Natural killer cell treated with Interleukin-12 subunit alpha and Interleukin-12 subunit beta and Interleukin-15 and Interleukin-18, amount 100 ng/mL, for 72 hours (primary cell): Measurements from ENCODE around the gene ANO10. TPM values are rescaled to one million over a fixed set of nuclear protein-coding genes. Genes with fewer than 3 reads are reported as not detected.
A peak's percentile ranks its signal among the peaks of the same experiment; 100 is the strongest.
"Not testable (repeated sequence)": the region's sequence is repeated elsewhere in the genome, so short reads cannot be mapped to it uniquely, and the experiment has no call there.

ENCODE experiments used
- ATAC-seq, 2 donors: fragments of 150-1000 bp; cut with Tn5 transposase in 1 of 2; sonication (Bioruptor Pico), chemical (Tn5 transposase) in 1 of 2; 2 replicates each; pipeline ENCODE4 v1.10.0; 2021
- DNase-seq: peaks from one replicate; pipeline ENCODE4 v3.0.0; 2022; ENCODE audit warnings: low spot score
- H3K27ac Mint-ChIP-seq, 2 donors: 1 replicate in 1 of 2; 2 replicates in 1 of 2; pipeline ENCODE4 v1.8.0; 2022; ENCODE audit warnings: mixed read lengths in 2 of 2, mild to moderate bottlenecking in 1 of 2, moderate library complexity in 1 of 2
- H3K27me3 Mint-ChIP-seq, 2 donors: 1 replicate in 1 of 2; 2 replicates in 1 of 2; pipeline ENCODE4 v1.8.0; 2022; ENCODE audit warnings: mixed read lengths in 2 of 2
- H3K36me3 Mint-ChIP-seq: one replicate; pipeline ENCODE4 v1.8.0; 2022; ENCODE audit warnings: mixed read lengths
- H3K4me1 Mint-ChIP-seq, 2 donors: 1 replicate in 1 of 2; 2 replicates in 1 of 2; pipeline ENCODE4 v1.8.0; 2022; ENCODE audit warnings: low read depth in 2 of 2, mixed read lengths in 2 of 2, mild to moderate bottlenecking in 1 of 2
- H3K4me3 Mint-ChIP-seq: one replicate; pipeline ENCODE4 v1.8.0; 2022; ENCODE audit warnings: mixed read lengths
- H3K9me3 Mint-ChIP-seq: 2 replicates; pipeline ENCODE4 v1.8.0; 2022; ENCODE audit warnings: mixed read lengths
- total RNA-seq, 2 donors: library from RNA; stranded (reverse); gene quantifications; one replicate each; pipeline ENCODE4 v1.2.3, GENCODE V29; 2022

The ANO10 gene
- total RNA-seq, 2 donors from 2014 or later: 11.8 to 15.4 TPM

DNA sequence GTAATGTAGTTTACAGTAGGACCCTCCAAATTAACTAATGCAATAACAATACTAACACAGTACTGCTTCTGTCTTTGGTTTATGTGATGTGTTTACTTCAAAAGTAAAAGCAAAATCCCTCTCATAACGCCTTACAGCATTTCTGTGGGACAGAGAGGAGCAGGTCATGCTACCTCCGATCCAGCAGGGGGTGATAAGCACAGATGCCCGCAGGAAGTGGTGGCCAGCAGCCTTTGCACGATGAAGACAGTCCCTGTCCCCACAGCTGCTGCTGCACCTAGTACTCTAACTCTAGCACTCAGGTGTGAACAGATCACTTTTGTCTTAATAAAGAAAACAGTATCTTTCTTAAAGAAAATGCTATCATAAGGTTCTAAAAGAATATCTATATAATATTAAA is 38.3 kb downstream of the ANO10 start:
- Mint-ChIP-seq H3K27ac (no peak overlapping the region), H3K9me3 (no peaks in the 10 kb centered on the region), H3K36me3 (no peaks in the 10 kb centered on the region), H3K27me3 (no peaks in the 10 kb centered on the region), H3K4me1 (peaks cover 0 to 6% of the 10 kb centered on the region in 2 donors), H3K4me3 (no peak overlapping the region)
- ATAC-seq (peak in 1 of 2 donors; percentile 41), DNase-seq (no peak)

DNA sequence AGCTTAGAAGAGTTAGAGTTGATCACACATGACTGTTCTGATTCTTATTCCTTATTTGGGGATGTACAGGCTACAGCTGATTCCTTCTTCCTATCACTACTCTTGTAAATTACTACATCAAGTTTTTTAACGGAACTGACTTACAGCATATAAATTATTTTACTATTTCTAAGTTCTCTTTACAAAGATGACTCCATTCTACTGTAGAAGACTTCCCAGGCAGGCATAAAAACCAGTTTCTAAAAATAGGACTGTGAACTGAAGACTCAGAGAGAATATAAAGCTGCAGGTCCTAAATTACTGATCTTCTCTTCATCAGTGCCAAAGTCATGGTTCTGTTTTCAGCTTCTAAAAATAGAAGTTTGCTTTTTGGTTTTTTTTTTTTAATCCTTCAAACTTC is 38.9 kb downstream of the ANO10 start:
- Mint-ChIP-seq H3K4me1 (peaks cover 0 to 6% of the 10 kb centered on the region in 2 donors), H3K27me3 (no peaks in the 10 kb centered on the region), H3K9me3 (no peaks in the 10 kb centered on the region), H3K36me3 (no peaks in the 10 kb centered on the region), H3K27ac (no peak overlapping the region), H3K4me3 (no peak overlapping the region)
- ATAC-seq: no peak
- DNase-seq: no peak

DNA sequence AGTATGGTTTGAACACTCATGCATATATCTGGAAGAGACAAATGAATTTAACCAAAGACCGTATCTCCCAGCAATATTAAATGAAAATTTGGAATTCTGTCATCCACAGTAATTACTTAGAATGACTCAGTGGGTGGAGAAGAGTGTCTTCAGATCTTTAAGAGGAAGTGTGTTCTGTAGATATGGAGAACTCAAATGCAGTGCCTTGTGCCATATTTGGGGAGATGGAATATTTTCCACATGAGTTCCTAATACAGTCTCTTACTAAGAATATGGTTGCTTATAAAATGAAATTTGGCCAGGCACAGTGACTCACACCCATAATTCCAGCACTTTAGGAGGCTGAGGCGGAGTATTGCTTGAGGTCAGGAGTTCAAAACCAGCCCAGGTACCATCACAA is 40.5 kb downstream of the ANO10 start:
- Mint-ChIP-seq H3K4me3 (no peak overlapping the region), H3K27ac (no peak overlapping the region), H3K36me3 (no peaks in the 10 kb centered on the region), H3K27me3 (no peaks in the 10 kb centered on the region), H3K4me1 (peaks cover 0 to 6% of the 10 kb centered on the region in 2 donors), H3K9me3 (no peaks in the 10 kb centered on the region)
- ATAC-seq (no peak), DNase-seq (no peak)

DNA sequence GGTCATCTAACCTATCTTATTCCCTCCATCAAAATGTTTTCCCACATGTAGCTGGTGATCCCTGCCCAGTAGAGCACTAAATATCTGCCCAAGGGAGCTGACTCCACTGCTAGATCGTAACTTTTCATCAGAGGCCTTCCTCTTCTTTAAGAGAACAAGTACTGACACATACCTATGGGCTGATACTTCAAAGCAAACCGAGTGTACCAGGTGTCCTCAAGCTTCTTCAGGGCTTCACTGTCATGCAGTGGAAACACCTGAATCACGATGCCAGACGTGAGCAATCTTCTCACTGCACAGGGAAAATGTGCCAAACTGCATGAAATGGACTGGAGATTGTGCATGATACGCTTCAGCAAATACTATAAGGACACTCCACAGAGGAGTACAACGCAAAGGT is 41.6 kb downstream of the ANO10 start:
- Mint-ChIP-seq H3K9me3 (no peaks in the 10 kb centered on the region), H3K4me1 (peaks cover 0 to 6% of the 10 kb centered on the region in 2 donors), H3K27me3 (no peaks in the 10 kb centered on the region), H3K27ac (no peak overlapping the region), H3K36me3 (no peaks in the 10 kb centered on the region), H3K4me3 (no peak overlapping the region)
- ATAC-seq (no peak), DNase-seq (no peak)

DNA sequence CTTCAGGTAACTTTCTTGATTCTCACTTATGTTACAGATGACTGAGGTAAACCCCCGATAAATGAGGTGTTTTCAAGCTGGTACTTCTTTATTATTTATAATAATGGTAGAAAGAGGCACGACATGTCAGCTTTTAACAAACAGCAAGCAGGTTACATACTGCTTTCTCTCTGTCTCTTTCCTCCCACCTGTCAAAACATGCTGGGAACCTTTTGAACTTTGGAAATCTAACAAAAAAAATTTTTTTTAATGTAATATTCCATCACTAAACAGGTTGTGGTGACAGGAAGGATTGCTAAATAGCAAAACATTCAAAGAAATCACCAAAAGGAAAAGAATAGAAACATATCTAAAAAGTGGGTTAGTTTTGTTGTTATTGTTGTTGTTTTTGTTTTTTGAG is 48.2 kb downstream of the ANO10 start:
- Mint-ChIP-seq H3K36me3 (no peaks in the 10 kb centered on the region), H3K27ac (no peak overlapping the region), H3K4me3 (no peak overlapping the region), H3K4me1 (no peaks in the 10 kb centered on the region), H3K27me3 (no peaks in the 10 kb centered on the region), H3K9me3 (no peaks in the 10 kb centered on the region)
- no peak for DNase-seq
- no peak for ATAC-seq

DNA sequence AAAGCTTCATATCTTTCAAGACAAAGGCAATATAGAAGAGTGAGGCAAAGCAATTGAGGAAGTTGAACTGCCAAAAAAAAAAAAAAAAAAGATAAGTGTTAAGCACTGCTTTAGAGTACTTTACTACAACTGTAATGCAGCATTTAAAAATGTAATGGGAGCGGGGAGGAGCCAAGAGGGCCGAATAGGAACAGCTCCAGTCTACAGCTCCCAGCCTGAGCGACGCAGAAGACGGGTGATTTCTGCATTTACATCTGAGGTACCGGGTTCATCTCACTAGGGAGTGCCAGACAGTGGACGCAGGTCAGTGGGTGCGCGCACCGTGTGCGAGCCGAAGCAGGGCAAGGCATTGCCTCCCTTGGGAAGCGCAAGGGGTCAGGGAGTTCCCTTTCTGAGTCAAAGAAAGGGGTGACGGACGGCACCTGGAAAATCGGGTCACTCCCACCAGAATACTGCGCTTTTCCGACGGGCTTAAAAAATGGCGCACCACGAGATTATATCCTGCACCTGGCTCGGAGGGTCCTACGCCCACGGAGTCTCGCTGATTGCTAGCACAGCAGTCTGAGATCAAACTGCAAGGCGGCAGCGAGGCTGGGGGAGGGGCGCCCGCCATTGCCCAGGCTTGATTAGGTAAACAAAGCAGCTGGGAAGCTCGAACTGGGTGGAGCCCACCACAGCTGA is 56.0 kb downstream of the ANO10 start:
- H3K27ac Mint-ChIP-seq, H3K27me3 Mint-ChIP-seq, H3K4me1 Mint-ChIP-seq, ATAC-seq, H3K4me3 Mint-ChIP-seq, H3K36me3 Mint-ChIP-seq, DNase-seq, H3K9me3 Mint-ChIP-seq: not testable (repeated sequence)

DNA sequence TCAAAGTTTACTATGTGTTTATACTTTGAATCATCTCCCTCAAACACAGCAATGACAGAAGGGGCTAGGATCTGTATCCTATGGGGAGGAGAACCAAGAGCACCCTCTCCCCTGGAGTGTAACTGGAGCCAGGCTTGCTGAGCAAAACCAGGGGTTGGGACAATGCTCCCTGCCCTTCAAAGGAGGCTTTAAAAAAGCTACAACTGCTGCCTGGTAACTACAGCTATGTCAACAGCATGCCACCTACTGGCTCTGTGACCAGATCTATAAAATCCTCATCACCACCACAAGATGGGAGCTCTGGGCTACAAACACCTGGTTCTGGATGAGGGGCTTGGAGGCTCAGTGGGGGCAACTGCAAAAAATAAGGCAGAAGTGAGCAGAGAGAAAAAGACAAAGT is 61.9 kb downstream of the ANO10 start:
- Mint-ChIP-seq H3K36me3 (peaks cover 4% of the 10 kb centered on the region), H3K27ac (no peak overlapping the region), H3K4me1 (no peaks in the 10 kb centered on the region), H3K4me3 (no peak overlapping the region), H3K27me3 (no peaks in the 10 kb centered on the region), H3K9me3 (no peaks in the 10 kb centered on the region)
- no peak for DNase-seq
- ATAC-seq: no peak

DNA sequence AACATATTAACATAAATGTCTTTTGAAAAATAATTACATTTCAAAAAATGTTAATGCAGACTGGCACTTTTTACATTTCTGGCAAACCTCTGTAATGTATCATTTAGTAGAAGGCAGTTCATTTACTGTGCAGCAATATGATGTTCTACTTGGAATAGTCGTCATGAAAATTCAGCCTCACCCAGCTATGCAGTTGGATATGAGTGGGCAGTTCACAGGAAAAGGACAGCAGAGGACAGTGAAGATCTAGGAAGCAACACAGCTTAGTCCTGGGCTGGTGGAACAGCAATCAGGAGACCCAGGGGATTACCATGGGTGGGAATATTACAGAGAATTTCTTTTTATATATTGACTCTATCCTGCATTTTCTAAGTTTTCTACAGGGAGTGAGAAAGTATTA is 63.6 kb downstream of the ANO10 start:
- ATAC-seq (no peak), DNase-seq (no peak)
- no peak overlapping the region for H3K4me3 Mint-ChIP-seq
- no peaks in the 10 kb centered on the region for H3K4me1 Mint-ChIP-seq
- H3K27me3 Mint-ChIP-seq: no peaks in the 10 kb centered on the region
- H3K36me3 Mint-ChIP-seq: peaks cover 4% of the 10 kb centered on the region
- no peak overlapping the region for H3K27ac Mint-ChIP-seq
- no peaks in the 10 kb centered on the region for H3K9me3 Mint-ChIP-seq

DNA sequence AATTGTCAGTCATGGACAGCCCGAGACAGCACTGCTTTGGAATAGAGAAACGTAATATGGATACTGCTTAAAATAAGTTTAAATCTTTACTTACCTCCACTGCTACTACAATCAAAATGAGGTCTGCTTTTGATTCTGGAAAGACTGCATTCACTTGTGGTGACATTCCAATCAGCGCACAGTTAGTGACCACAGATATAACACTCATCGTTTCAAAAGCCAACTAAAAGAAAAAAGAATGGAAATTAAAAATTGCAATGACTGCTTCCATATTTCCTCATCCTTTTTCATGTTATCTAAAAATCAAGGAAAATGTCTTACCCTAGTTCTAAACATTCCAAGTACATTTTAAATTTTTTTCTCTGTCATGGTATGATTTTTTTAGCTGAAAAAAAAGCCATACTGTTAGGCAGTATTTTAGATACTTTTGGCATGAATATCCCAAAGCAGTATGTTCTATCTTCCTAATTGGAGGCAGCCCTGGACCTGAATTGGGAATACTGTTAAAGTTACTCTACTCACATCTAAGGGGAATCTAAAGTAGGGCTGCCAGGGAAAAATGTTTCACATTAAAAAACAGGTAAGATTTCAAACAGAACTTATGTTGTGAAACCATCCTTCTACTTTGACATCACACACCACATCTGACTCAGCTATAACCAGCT is 72.1 kb downstream of the ANO10 start:
- H3K4me1 Mint-ChIP-seq: no peaks in the 10 kb centered on the region
- H3K27me3 Mint-ChIP-seq: no peaks in the 10 kb centered on the region
- no peaks in the 10 kb centered on the region for H3K9me3 Mint-ChIP-seq
- no peak overlapping the region for H3K4me3 Mint-ChIP-seq
- ATAC-seq (no peak), DNase-seq (no peak)
- no peak overlapping the region for H3K27ac Mint-ChIP-seq
- H3K36me3 Mint-ChIP-seq: no peaks in the 10 kb centered on the region

DNA sequence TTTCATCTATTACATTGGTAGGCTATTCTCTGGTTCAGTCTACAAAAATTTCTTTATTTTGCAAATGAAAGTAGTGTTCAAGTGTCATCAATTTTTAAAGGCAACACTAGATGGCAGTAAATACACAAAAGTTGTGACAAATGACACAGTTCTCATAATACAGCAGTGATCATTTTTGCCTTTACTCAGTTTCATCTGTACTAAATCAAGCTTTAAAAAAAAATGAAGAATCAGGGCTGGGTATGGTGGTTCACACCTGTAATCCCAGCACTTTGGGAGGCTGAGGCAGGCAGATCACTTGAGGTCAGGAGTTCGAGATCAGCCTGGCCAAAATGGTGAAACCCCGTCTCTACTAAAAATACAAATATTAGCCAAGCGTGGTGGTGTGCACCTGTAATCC is 77.5 kb downstream of the ANO10 start:
- not testable (repeated sequence) for H3K9me3 Mint-ChIP-seq, H3K4me3 Mint-ChIP-seq, H3K4me1 Mint-ChIP-seq, H3K27ac Mint-ChIP-seq, DNase-seq, H3K27me3 Mint-ChIP-seq, H3K36me3 Mint-ChIP-seq, ATAC-seq

DNA sequence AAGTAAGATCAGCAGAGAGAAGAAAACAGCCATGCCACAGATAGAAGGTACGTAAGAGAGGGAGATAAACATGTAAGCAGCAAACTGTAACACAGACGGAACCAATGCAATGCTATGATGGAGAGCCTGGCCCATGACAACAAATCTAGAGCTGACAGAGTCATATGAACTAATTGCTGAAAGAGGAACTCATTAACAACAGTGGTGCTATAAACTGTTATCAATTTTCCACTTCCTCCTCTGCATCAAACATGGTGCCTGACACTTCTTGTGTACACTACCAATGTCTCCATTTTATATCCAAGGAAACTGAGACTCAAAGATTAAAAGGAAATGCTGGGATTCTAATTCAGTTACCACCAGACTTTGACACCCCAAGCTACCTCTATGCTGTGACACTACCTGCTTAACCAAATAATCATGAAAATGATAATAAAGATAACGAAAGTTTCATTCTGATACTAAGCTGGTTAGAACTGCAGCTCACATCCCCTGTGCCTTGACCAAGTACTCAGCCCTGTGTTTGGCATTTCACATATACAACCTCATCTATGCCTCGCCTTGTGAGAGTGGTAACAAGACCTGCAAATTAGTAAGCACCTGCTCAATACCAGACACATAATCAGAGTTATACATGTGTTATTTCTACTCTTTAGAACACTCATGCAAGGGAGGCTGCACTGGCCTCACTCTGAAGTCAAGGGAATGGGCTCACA is 79.3 kb downstream of the ANO10 start:
- no peaks in the 10 kb centered on the region for H3K27me3 Mint-ChIP-seq
- no peak overlapping the region for H3K4me3 Mint-ChIP-seq
- no peaks in the 10 kb centered on the region for H3K9me3 Mint-ChIP-seq
- no peak overlapping the region for H3K27ac Mint-ChIP-seq
- no peaks in the 10 kb centered on the region for H3K4me1 Mint-ChIP-seq
- ATAC-seq: no peak
- DNase-seq: no peak
- no peaks in the 10 kb centered on the region for H3K36me3 Mint-ChIP-seq

DNA sequence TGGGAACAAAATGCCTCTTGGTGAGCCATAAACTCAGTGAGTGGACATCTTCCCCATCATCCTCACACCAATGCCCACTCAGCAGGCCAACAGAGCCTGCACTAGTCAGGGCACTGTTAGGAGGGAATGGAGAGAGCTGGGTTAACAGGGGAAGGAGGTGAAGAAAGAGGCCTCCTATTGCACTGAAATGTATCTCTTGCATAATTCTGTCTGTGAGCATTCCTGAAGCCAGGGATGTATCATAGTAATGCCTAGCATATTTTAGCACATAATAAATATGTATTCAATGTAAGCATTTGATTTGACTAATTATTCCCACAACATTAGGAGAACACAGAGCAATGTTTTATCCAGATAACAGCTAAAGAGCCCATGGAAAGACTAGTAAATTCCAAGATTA is 81.2 kb downstream of the ANO10 start:
- no peaks in the 10 kb centered on the region for H3K36me3 Mint-ChIP-seq
- DNase-seq (no peak), ATAC-seq (no peak)
- no peaks in the 10 kb centered on the region for H3K27me3 Mint-ChIP-seq
- H3K4me1 Mint-ChIP-seq: no peaks in the 10 kb centered on the region
- no peaks in the 10 kb centered on the region for H3K9me3 Mint-ChIP-seq
- no peak overlapping the region for H3K4me3 Mint-ChIP-seq
- H3K27ac Mint-ChIP-seq: no peak overlapping the region

DNA sequence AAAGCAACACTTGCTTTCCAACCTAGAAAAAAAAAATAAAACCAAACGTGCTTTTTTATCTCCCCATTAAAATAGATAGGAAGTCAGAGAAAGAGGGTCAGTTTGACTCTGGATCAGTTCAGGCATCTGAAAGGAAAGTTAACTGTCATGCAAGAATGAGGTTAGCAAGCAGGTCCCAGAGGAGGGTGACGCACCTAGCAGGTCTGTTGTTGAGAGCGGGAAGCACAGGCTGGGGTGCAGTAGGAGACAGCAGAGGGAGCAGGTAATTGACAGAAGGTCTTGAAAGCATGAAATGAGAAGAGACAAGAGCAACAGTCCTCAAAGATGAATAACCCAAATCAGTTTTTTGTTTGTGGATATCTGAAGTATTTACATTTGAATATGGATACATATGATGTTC is 82.5 kb downstream of the ANO10 start:
- no peak overlapping the region for H3K27ac Mint-ChIP-seq
- no peaks in the 10 kb centered on the region for H3K9me3 Mint-ChIP-seq
- ATAC-seq: no peak
- no peak for DNase-seq
- no peaks in the 10 kb centered on the region for H3K36me3 Mint-ChIP-seq
- H3K27me3 Mint-ChIP-seq: no peaks in the 10 kb centered on the region
- no peaks in the 10 kb centered on the region for H3K4me1 Mint-ChIP-seq
- no peak overlapping the region for H3K4me3 Mint-ChIP-seq

DNA sequence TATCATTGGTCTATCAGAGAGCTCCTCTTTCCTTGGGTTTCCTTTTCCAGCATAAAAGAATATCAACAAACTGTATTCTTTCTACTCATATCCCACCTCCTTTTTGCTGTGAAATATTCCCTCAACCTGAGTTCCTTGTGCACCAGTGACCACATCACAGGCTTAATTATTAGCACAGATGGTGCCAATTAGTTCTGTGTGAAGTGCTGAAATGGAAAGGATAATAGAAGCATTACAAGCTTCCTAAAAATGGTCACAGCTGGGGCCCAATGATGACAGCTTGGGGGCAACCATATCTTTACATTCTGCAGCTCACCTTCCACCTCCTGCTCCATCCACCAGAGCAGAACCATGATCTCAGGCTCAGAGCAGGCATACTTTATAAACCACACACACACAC is 84.6 kb downstream of the ANO10 start:
- no peaks in the 10 kb centered on the region for H3K27me3 Mint-ChIP-seq
- no peak for DNase-seq
- H3K9me3 Mint-ChIP-seq: no peaks in the 10 kb centered on the region
- ATAC-seq: no peak
- no peaks in the 10 kb centered on the region for H3K4me1 Mint-ChIP-seq
- no peak overlapping the region for H3K4me3 Mint-ChIP-seq
- no peaks in the 10 kb centered on the region for H3K36me3 Mint-ChIP-seq
- H3K27ac Mint-ChIP-seq: no peak overlapping the region
